Measurements from ENCODE around the gene CLDN9.

DNA sequence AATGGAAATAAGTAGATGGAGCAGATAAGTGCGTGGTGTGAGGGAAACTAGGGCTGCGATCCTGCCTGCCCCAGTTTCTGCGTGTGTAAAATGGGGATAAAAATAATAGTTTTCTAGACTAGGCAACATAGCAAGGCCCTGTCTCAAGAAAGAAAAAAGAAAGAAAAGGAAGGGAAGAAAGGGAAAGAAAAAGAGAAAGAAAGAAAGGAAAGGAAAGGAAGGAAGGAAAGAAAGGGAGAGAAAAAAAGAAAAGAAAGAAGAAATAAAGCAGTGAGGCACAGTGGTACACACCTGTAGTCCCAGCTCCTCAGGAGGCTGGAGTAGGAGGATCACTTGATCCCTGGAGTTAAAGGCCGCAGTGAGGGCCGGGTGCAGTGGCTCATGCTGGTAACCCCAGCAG is 30.3 kb upstream of the CLDN9 start:
- TF ChIP-seq CTCF (IDR thresholded peaks at IDR 0.05) (no peak), ZFX (IDR thresholded peaks at IDR 0.05; ENCODE audit: borderline replicate concordance) (no peak)
